ENCODE measurements around the gene ZNF384. TPM values are rescaled to one million over a fixed set of nuclear protein-coding genes. Genes with fewer than 3 reads are reported as not detected.

ZNF384 gene
- total RNA-seq, 2 experiments from 2014 or later = 67.6 TPM

GRCh38 chr12:6696690-6697583 lies 7.8 kb upstream of the ZNF384 start:
- Mint-ChIP-seq H3K27ac (no peak overlapping the region), H3K27me3 (peaks cover 21% of the 10 kb centered on the region), H3K4me3 (no peak overlapping the region), H3K36me3 (ENCODE audit: low read depth) (no peaks in the 10 kb centered on the region), H3K9me3 (no peaks in the 10 kb centered on the region), H3K4me1 (ENCODE audit: low read depth) (peaks cover 22% of the 10 kb centered on the region)
- Histone ChIP-seq H3K27me3 (ENCODE audit: control insufficient read depth in 1 of 2, insufficient read depth in 2 of 2, low read length in 2 of 2) (peaks cover 18 to 25% of the 10 kb centered on the region in 2 experiments), H3K9me3 (ENCODE audit: control insufficient read depth in 1 of 2, insufficient read depth in 1 of 2, low read length in 2 of 2) (no peaks in the 10 kb centered on the region), H3K36me3 (ENCODE audit: insufficient read depth, low read length) (no peaks in the 10 kb centered on the region), H3K4me1 (ENCODE audit: insufficient read depth, low read length) (peaks cover 26% of the 10 kb centered on the region), H3K4me3 (ENCODE audit: low read length) (no peak overlapping the region), H3K27ac (ENCODE audit: low read depth in 1 of 2, low read length in 2 of 2) (no peak overlapping the region)
- CTCF ChIA-PET = no interaction called here
- POLR2A ChIA-PET = interaction anchor here (2.2 kb wide), 1 partner anchor 27 kb away, joined by 9 read pairs; the partner anchor contains the start of gene COPS7A
- intact Hi-C loops (cut with DNase I, micrococcal nuclease) = no loop called here
- no peak for ATAC-seq (ENCODE audit: poor library complexity)
- no peak for TF ChIP-seq CTCF (IDR thresholded peaks at IDR 0.05)
- DNase-seq = no peak

GRCh38 chr12:6695313-6696045 lies 6.3 kb upstream of the ZNF384 start:
- Histone ChIP-seq H3K27me3 (ENCODE audit: control insufficient read depth in 1 of 2, insufficient read depth in 2 of 2, low read length in 2 of 2) (peaks cover 6 to 12% of the 10 kb centered on the region in 2 experiments), H3K27ac (ENCODE audit: low read depth in 1 of 2, low read length in 2 of 2) (no peak overlapping the region), H3K4me1 (ENCODE audit: insufficient read depth, low read length) (peaks cover 27% of the 10 kb centered on the region), H3K4me3 (ENCODE audit: low read length) (no peak overlapping the region), H3K9me3 (ENCODE audit: control insufficient read depth in 1 of 2, insufficient read depth in 1 of 2, low read length in 2 of 2) (no peaks in the 10 kb centered on the region), H3K36me3 (ENCODE audit: insufficient read depth, low read length) (no peaks in the 10 kb centered on the region)
- no peaks in the 10 kb centered on the region for H3K9me3 Mint-ChIP-seq
- TF ChIP-seq CTCF (IDR thresholded peaks at IDR 0.05) = no peak
- ATAC-seq (ENCODE audit: poor library complexity) = no peak
- H3K27ac Mint-ChIP-seq = no peak overlapping the region
- H3K27me3 Mint-ChIP-seq = peaks cover 9% of the 10 kb centered on the region
- no peaks in the 10 kb centered on the region for H3K36me3 Mint-ChIP-seq (ENCODE audit: low read depth)
- intact Hi-C loops (cut with DNase I, micrococcal nuclease) = no loop called here
- no peak for DNase-seq
- ChIA-PET POLR2A (interaction anchor here (2.2 kb wide), 1 partner anchor 29 kb away, joined by 9 read pairs; the partner anchor contains the start of gene COPS7A), CTCF (no interaction called here)
- H3K4me1 Mint-ChIP-seq (ENCODE audit: low read depth) = peaks cover 9% of the 10 kb centered on the region
- no peak overlapping the region for H3K4me3 Mint-ChIP-seq

- peaks cover 6% of the 10 kb centered on the region in 2 experiments for H3K27me3 ChIP-seq (ENCODE audit: control insufficient read depth in 1 of 2, insufficient read depth in 2 of 2, low read length in 2 of 2)
- no peak for DNase-seq
- intact Hi-C loops (cut with DNase I, micrococcal nuclease) = no loop called here
- Mint-ChIP-seq H3K4me3 (no peak overlapping the region), H3K27me3 (peaks cover 7% of the 10 kb centered on the region), H3K9me3 (no peaks in the 10 kb centered on the region), H3K4me1 (ENCODE audit: low read depth) (peaks cover 14% of the 10 kb centered on the region), H3K36me3 (ENCODE audit: low read depth) (peaks cover under 1% of the 10 kb centered on the region), H3K27ac (no peak overlapping the region)
- peaks cover 30% of the 10 kb centered on the region for H3K4me1 ChIP-seq (ENCODE audit: insufficient read depth, low read length)
- ATAC-seq (ENCODE audit: poor library complexity) = no peak
- no peaks in the 10 kb centered on the region for H3K9me3 ChIP-seq (ENCODE audit: control insufficient read depth in 1 of 2, insufficient read depth in 1 of 2, low read length in 2 of 2)
- no peak overlapping the region for H3K4me3 ChIP-seq (ENCODE audit: low read length)
- no peak for TF ChIP-seq CTCF (IDR thresholded peaks at IDR 0.05)
- H3K36me3 ChIP-seq (ENCODE audit: insufficient read depth, low read length) = no peaks in the 10 kb centered on the region
- no peak overlapping the region for H3K27ac ChIP-seq (ENCODE audit: low read depth in 1 of 2, low read length in 2 of 2)
- ChIA-PET CTCF (no interaction called here), POLR2A (interaction anchor here (2.2 kb wide), 1 partner anchor 29 kb away, joined by 9 read pairs; the partner anchor contains the start of gene COPS7A)
These were observed 5.5 kb upstream of the ZNF384 start for GRCh38 chr12:6694701-6695100.

Measured in CD4-positive, alpha-beta T cell (primary cell).